Epithelial cell of alveolus of lung (primary cell): ENCODE results near the gene SYAP1. TPM values are rescaled to one million over a fixed set of nuclear protein-coding genes. Genes with fewer than 3 reads are reported as not detected.

ENCODE experiments used
- total RNA-seq: library from RNA; depleted of rRNA; stranded (reverse); fragments of >200 nt; gene quantifications from 2 replicates; pipeline ENCODE4 v1.2.1, GENCODE V29; 2015

Gene SYAP1
- 23.5 and 30.8 TPM in 2 replicates for total RNA-seq

GRCh38 chrX:16719334-16720084 is at the start of gene SYAP1:
TSS of gene SYAP1 (plus strand) at chrX:16719612. CDS start at chrX:16719725, 113 bp downstream.

DNA sequence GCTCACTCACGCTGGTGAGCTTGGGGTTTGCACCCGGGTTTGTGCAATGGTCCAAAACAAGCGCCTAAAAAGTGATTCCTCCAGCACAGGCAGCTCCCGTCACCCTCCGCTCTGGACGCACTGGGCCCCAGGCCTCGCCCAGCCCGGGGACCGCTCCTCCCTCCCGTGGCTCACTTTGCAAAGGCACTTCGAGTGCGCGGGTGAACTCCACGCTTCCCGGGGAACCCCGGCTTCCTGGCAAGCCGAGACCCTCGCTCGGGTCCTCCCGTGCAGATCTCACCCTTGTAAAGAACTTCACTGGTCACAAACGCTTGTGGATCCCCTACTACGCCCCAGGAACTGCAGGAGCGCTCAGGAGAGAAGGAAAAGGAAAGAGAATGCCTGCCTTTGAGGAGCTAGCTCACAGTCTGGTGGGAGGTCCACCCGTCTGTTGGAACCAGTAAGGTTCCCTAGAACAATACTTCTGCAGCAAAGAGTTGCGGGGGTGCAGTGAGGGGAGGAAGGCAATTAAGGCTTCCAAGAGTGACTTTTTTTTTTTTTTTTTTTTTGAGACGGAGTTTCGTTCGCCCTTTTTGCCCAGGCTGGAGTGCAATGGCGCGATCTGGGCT is 6.8 kb upstream of the SYAP1 start, which contains the start of gene CTPS2:
Gene CTPS2 (minus strand): TSS at position 122 of the 608 bp plus-strand sequence. CDS start 9,767 bp downstream, outside the sequence.

GRCh38 chrX:16786139-16786790 is 66.9 kb downstream of the SYAP1 start, which contains the start of gene TXLNG:
TSS of gene TXLNG (plus strand) at chrX:16786466. CDS start at chrX:16786488, 22 bp downstream.

Other genes with a start within 250 kb of the SYAP1 start
- gene S100G, start 69.5 kb upstream of the SYAP1 start, total RNA-seq, result not detected in 2 replicates
- gene CTPS2, start 6.9 kb upstream of the SYAP1 start, total RNA-seq, result 6.0 and 10.0 TPM in 2 replicates
- gene TXLNG, start 66.9 kb downstream of the SYAP1 start, total RNA-seq, result 7.1 and 11.2 TPM in 2 replicates
- gene RBBP7, start 150.8 kb downstream of the SYAP1 start, total RNA-seq, result 88.3 and 98.8 TPM in 2 replicates
- 1.6 and 3.8 TPM in 2 replicates for gene REPS2, start 227.0 kb downstream of the SYAP1 start, total RNA-seq